ENCODE data around the gene SORBS1. TPM values are rescaled to one million over a fixed set of nuclear protein-coding genes. Genes with fewer than 3 reads are reported as not detected.

SORBS1 gene
- total and polyA plus RNA-seq, 9 of the 15 experiments (the other 6 are each of a cell fraction or from before 2014, with no cell fraction given) = 2.0 to 13.3 (median 6.5) TPM

- FAIRE-seq (no peak), DNase-seq (ENCODE audit: extremely low read depth in 1 of 4, low spot score in 3 of 4) (no peak), ATAC-seq (no peak)
- intact Hi-C loops (cut with micrococcal nuclease) = loop anchor here (5.0 kb wide), 2 partner anchors 41 to 74 kb away; no protein-coding TSS in a partner anchor
- 57% methylated on average over 1 of the region's 1 CpG for WGBS (ENCODE audit: insufficient coverage, low coverage, missing lambda C conversion rate)
- H3K79me2 ChIP-seq (ENCODE audit: control insufficient read depth, insufficient read depth, low read length) = peaks cover 68% of the 10 kb centered on the region
- peaks cover 16% of the 10 kb centered on the region; the same call in 2 of the 3 replicates for H3K36me3 ChIP-seq (ENCODE audit: control insufficient read depth, insufficient read depth, low read length)
- no peak for TF ChIP-seq HNRNPL (IDR thresholded peaks at IDR 0.05; ENCODE audit: low read depth, low read length)
- no peak for TF ChIP-seq ZKSCAN8 (CRISPR knock-in tag; IDR thresholded peaks at IDR 0.05)
- TF ChIP-seq ZNF12 (CRISPR knock-in tag; IDR thresholded peaks at IDR 0.05) = no peak
- no peak for TF ChIP-seq TBL1XR1 (IDR thresholded peaks at IDR 0.05; ENCODE audit: low read length in 2 of 2)
- no peak for TF ChIP-seq ZBTB17 (CRISPR knock-in tag; IDR thresholded peaks at IDR 0.05)
- no peak for TF ChIP-seq TCF7L2 (IDR thresholded peaks at IDR 0.05; ENCODE audit: low read depth, low read length)
- TF ChIP-seq ZNF282 (CRISPR knock-in tag; IDR thresholded peaks at IDR 0.05) = no peak
- ChIA-PET POLR2A (interaction anchor here (0.6 to 0.9 kb wide), 3 partner anchors 11 to 761 kb away, joined by 3 read pairs; no protein-coding TSS in a partner anchor), CTCF (ENCODE audit: low intra/inter-chr PET ratio) (interaction anchor here (0.6 kb wide), 1 partner anchor 85 kb away, joined by 4 read pairs; no protein-coding TSS in a partner anchor)
- H3K4me2 ChIP-seq (ENCODE audit: insufficient read depth, low read length) = no peak overlapping the region
- no peaks in the 10 kb centered on the region for H3K9me1 ChIP-seq (ENCODE audit: control insufficient read depth, insufficient read depth, low read length)
- in situ Hi-C loops (cut with MboI) = no loop called here
- no peak overlapping the region for H3K4me3 ChIP-seq
- H3K9me3 ChIP-seq (replicated peaks; ENCODE audit: control insufficient read depth, insufficient read depth, low read depth, low read length) = no peaks in the 10 kb centered on the region
- peaks cover 24 to 27% of the 10 kb centered on the region in 2 experiments; a peak in 4 of 5 replicates for H3K4me1 ChIP-seq (replicated peaks in 1 of 2; ENCODE audit: control insufficient read depth in 2 of 2, insufficient read depth in 2 of 2, low read length in 2 of 2)
- H3K27ac ChIP-seq (ENCODE audit: extremely low read depth, low read depth, low read length) = no peak overlapping the region
- BruUV-seq (replicated peaks) = no TSS peak
- no peak overlapping the region for H2AFZ ChIP-seq (ENCODE audit: low read depth, low read length)
- H4K20me1 ChIP-seq (replicated peaks; ENCODE audit: control insufficient read depth, insufficient read depth, low read length) = peaks cover 6% of the 10 kb centered on the region; the same call in 1 of the 2 replicates
- H3K27me3 ChIP-seq (ENCODE audit: control insufficient read depth in 2 of 2, insufficient read depth in 2 of 2, low read length in 2 of 2) = no peaks in the 10 kb centered on the region
- peak overlapping the region in 1 of 2 experiments; percentile 20; a peak in 1 of 4 replicates for H3K9ac ChIP-seq (ENCODE audit: insufficient read depth in 1 of 2, low read depth in 2 of 2, low read length in 2 of 2)
Observed at GRCh38 chr10:95288303-95288702, 272.9 kb downstream of the SORBS1 start.
